GM10847 (cell line): Measurements from ENCODE around the gene WASL.

ENCODE experiments used
- POLR2A ChIP-seq: IDR thresholded peaks from 2 replicates; pipeline ENCODE4 v1.6.1; 2011; ENCODE audit not compliant: insufficient read length; ENCODE audit errors: extremely low read depth

The WASL gene

GRCh38 chr7:123660514-123661354, 88.1 kb downstream of the WASL start:
- TF ChIP-seq POLR2A: no peak

GRCh38 chr7:123658023-123658422, 90.8 kb downstream of the WASL start:
- no peak for TF ChIP-seq POLR2A

DNA sequence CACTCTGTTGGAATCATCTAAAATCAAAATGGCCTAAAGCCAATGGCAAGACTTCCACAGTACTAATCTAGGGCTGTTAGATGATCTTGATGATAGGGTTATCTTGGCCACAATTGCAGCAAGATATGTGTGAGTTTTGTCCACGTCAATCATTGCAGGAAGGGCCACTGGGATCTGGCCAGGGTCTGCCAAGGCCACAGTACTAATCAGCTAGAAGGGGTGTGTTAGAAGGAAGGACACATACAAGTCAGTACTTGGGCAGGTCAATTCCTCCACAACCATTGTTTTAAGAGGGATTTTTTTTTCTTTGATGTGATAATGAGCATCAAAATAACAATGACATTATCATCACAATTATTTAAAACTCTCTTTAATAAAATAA, 91.5 kb downstream of the WASL start:
- TF ChIP-seq POLR2A: no peak

GRCh38 chr7:123656544-123657303, 92.1 kb downstream of the WASL start:
- TF ChIP-seq POLR2A: no peak

DNA sequence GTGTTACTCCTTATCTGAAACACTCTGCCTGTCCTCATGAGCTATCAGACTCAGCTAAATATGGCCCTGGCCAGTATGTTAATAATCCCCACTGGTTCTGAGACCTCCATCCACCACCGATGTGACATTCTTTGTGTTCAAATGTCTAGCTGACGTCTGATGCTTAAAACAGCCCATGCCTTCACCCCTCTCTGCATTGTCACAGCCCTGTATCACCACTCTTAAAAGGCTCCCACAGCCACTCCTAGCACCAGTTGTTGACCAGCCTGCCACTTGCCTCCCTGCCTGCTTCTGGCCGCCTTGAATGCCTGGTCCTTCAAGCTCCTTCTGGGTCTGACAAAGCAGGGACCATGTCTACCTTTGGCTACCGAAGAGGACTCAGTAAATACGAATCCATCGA, 93.2 kb downstream of the WASL start, which contains the start of gene LMOD2:
LMOD2 (plus strand) TSS at position 253 of the 400 bp plus-strand sequence; CDS start at position 351, 98 bp downstream.
- no peak for TF ChIP-seq POLR2A

GRCh38 chr7:123653162-123653561, 95.6 kb downstream of the WASL start:
- TF ChIP-seq POLR2A: no peak

- no peak for TF ChIP-seq POLR2A
These were observed 96.4 kb downstream of the WASL start for GRCh38 chr7:123652406-123652805.

DNA sequence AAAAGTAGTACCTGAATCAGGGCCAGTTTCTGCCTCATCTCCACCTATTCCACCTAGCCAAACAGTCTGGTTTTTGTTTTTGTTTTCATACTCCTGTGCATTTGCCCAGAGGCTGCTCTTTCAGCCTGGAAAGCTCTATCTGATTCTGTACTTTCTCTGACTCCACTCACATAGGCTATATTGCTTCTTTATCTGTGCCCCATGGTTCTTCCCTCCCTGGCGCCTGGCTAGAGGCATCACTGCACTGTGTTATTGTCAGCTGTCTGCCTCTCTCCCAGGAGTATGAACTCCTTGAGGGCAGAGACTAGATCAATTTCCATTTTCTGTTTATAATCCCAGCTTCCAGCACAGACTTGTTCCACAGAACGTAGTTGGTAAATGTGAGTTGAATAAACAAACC, 98.2 kb downstream of the WASL start:
- TF ChIP-seq POLR2A: no peak

DNA sequence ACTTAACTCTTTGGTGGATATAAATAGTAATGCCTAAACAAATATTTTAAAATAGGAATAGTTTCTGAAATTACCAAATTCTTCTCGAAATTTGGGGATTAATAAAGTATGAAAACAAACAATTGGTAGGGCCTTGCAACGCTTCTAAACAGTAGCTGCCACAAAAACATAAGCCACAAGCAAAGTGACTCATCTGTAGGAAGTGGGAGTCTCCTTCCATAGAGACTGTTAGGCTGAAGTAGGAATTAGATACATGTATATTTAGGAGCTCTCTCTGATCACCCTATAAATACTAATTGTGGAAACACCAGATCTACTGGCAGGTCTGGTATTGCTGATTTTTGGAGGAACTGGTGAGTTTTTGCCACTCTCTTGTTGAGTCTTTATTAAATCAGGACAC, 98.8 kb downstream of the WASL start:
- TF ChIP-seq POLR2A: no peak

- TF ChIP-seq POLR2A: no peak
These were observed 101.6 kb downstream of the WASL start for GRCh38 chr7:123647106-123647730.

GRCh38 chr7:123645516-123645915, 103.3 kb downstream of the WASL start:
- TF ChIP-seq POLR2A: no peak

- no peak for TF ChIP-seq POLR2A
These were observed 105.0 kb downstream of the WASL start for GRCh38 chr7:123643495-123644441.

GRCh38 chr7:123641901-123642300, 106.9 kb downstream of the WASL start:
- no peak for TF ChIP-seq POLR2A

DNA sequence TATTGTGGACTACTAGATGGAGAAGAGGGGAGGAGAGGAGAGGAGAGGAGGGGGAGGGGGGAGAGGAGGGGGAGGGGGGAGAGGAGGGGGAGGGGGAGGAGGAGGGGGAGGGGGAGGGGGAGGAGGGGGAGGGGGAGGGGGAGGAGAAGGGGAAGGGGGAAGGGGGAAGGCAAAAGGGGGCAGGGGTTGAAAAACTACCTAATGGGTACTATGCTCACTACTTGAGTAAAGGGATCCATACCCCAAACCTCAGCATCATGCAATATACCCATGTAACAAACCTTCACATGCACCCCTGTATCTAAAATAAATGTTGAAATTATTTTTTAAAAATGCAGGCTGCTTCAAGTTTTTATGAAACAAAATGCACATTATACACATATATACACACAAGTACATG, 108.2 kb downstream of the WASL start:
- no peak for TF ChIP-seq POLR2A

- TF ChIP-seq POLR2A: no peak
These were observed 109.2 kb downstream of the WASL start for GRCh38 chr7:123639631-123640030.
